GM21381 (cell line): ENCODE results near the gene NTRK2.

Experiments
- ATAC-seq: cut with Tn5 transposase; IDR thresholded peaks from one replicate; pipeline ENCODE4 v1.9.1; 2021; ENCODE audit warnings: mild to moderate bottlenecking, moderate library complexity; ENCODE audit not compliant: unreplicated experiment

The NTRK2 gene

DNA sequence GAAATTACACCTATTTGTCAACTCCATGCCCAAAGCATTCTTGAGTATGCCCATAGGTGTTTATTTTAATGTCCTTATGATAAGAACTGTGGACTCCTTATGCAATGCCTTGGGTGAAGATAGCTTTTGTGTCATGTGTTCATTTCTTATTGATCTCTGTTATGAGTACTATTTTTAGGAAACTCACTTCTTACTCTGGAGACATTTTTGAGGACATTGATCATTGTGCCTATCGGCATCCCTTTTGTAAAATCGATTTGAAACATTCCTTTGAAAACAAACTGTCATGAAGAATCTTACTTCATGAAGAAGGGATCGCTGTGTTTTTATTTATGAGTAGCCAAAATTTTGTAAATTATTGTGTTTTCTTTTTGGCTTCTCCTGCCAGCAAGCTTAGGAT is 257.3 kb downstream of the NTRK2 start:
- no peak for ATAC-seq

DNA sequence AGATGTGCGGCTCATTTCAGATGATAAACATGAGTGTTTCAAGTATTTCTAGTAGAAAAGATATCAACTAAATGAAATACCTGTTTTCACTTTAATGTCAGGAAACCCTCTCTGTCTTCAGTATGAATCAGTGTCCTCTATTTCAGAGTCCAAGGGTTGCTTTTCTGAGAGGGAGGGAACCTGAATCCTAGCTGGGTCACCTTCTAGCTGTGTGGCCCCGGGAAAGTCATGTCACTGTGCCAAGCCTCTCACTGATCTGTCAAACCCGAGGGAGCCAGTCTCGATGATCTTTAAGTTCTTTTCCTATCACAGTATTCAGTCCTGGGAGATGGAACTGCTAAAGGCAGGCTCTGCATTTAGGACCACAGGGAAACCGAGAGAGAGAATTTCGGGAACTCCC is 258.9 kb downstream of the NTRK2 start:
- no peak for ATAC-seq

DNA sequence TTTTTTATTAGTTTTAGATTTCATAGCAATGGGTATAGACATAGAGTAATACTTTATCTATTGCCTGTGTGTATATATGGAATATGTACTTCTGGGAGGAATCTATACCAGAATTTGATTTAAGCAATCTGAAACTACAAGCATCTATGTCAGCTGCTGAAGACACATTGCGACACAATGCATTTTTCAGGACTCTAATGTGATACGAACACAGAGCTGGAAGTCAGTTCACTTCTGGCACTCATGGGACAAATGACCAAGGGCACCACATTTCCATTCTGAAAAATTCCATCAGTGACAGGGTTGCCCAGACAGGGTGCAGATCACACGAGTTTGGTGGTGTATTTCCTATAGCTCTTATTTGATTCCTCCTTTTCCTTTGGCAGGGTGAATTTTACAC is 259.5 kb downstream of the NTRK2 start:
- ATAC-seq: no peak

DNA sequence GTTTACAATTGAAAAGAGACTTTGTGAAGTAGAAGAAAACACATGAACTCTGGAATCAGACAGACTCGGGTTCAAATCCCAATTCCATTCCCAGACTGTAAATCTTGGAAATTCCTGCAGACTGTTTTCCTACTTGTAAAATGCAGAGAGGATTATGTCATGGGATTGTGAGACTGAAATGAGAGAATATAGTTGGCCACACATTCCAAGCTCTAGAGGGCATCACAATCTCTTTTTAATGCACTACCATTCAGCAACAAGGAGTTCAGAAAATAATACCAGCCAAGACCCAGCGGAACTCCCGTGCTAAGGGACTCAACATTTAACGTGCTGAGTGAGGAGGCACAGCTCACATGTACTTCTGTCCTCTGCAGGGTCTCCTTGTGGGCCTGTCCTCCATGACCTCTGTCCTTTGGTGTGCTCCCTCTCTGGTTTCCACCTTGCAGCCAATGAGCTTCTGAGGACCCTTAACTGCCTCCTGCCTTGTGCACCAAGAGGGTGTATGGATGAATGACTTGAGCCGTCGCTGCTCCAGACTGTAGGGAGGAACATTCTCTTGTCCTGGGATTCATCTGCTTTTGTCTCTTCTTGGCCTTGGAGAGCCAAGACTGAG is 263.5 kb downstream of the NTRK2 start:
- no peak for ATAC-seq

DNA sequence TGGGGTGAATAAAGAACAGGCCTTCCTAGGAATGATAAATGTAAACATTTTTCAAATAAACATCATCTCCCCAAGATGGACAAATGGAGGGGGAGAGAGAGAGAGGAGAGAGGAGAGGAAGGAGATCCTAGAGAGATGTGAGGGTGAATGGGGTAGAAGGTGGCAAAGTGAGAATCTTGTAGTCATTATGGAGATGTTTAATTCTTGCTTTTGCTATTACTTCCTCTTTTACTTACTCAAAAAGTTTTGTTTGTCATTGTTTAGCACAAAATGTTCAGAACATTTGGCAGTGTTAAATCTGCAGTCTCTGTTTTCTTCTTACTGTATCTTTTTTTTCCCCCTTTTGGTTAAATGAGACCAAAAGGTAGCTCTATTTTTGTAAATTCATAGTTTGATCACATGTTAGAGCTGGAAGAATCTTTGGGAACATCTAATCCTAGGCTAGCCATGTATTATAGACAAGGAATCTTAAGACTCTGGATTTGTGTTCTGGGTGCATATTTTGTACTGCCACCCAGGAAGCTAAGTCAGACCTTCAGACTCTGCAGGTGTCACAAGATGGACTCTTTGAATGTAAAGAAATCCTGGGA is 266.1 kb downstream of the NTRK2 start:
- ATAC-seq: no peak

DNA sequence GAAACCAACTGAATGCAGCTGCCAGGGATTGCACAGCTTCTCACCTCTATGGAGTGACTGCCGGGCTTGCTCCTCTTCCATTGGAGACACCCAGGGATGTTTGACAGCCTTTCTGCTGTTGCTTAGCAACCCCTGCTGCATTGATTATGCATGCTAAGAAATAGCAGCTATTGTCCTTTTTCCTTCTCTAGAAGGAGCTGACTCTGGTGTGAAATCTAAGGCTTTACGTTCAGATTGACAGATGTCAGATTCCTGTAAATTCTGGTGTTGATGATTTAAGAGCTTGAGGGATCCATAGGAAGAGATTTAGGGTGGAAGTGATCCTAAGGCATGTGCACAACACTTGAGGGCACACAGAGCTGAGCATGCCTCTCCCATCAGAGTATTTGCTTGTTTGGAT is 267.7 kb downstream of the NTRK2 start:
- no peak for ATAC-seq

DNA sequence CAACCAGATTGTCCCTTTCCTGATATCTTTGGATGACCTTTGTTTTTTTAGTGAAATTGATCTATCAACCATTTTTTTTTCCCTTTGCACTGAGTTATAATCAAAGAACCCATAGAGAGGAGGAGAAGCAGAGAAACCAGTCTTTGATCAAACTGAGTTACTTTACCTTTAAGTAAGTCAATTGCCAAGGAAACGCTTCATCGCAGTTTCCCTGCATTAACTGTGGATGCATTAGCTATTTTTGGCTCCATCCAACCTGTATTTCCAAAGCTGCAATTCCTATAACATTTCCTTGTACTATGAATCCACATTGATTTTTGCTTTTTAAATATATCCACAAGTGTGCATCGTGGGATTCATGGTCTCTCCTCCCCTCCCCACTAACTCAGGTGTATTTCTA is 268.1 kb downstream of the NTRK2 start:
- no peak for ATAC-seq

DNA sequence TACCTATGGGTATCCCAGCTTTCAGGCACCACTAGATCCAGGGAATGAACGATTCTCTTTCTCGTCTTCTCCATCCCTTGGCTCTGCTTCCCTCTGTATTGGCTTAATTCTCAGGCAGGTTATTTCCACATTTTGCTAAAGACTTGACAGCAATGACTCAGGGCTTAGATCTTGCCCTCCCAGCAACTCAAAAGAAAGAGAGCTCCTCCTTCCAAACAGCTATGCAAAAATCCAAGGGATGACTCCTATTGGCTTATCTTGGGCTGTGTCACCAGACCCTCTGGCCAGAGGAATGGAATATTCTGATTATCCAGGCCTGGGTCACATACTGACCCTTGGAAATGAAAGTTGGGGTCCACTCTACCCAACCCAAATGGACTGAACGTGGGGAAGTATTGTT is 270.2 kb downstream of the NTRK2 start:
- no peak for ATAC-seq

DNA sequence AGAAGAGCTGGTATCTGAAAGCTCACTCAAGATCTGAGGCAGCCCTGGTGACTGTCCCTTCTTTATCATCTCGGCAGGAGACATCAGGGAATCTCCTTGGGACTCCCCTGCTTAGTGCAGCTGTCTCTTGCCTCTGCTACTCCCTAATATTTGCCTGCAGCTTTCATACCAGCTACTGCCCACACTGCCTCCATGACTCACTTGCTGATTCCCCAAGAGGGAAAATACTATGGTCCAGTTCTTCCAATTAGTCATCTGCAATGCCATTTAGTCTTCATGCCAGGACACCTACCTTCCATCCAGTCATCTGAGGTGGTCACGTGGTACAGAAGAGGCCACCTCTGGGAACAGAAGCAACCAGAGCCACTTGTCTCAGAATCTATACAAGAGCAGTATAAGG is 270.8 kb downstream of the NTRK2 start:
- no peak for ATAC-seq

DNA sequence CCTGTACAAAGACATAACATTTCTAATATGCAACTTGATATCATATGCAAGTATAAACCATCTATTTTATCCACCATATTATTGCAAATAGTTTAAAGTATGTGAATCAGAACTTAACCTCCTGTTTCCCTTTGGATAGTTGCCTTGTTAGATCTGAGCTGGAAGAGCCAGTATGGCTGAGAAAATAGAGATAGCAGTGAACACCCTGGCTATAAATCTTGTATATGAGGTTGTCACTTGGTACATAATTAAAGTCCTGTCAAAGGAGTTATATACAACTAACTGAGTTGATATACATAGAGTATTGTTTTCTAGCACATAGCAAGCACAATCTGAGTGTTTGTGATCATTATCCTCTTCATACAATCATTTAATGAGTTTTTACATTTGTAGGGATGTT is 272.3 kb downstream of the NTRK2 start:
- no peak for ATAC-seq

DNA sequence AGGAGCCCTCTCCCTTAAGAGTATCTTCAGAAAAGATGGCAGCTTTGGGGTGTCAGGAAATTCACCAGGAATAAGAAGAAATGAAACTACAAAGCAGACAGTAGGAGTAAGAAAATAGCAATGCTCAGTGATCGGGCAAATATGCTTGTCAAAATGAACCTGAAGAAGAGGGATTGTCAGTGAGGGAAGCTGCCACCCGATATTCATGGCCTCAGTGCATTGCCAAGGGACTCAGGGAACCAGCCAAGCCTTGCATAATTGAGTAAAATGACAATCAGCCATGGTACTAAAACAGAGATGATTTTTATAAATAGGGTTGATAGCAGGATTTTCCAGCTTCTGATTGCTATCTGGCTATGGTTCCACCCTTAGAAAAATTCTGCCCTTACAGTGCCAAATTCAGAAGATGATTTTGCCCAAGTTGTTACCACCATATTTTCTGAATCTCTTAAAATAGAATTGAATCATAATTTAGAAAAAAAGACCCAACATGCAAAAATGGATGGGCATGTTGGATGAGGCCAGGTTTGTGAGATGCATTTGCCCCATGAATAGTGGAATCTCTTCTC is 274.0 kb downstream of the NTRK2 start:
- no peak for ATAC-seq

DNA sequence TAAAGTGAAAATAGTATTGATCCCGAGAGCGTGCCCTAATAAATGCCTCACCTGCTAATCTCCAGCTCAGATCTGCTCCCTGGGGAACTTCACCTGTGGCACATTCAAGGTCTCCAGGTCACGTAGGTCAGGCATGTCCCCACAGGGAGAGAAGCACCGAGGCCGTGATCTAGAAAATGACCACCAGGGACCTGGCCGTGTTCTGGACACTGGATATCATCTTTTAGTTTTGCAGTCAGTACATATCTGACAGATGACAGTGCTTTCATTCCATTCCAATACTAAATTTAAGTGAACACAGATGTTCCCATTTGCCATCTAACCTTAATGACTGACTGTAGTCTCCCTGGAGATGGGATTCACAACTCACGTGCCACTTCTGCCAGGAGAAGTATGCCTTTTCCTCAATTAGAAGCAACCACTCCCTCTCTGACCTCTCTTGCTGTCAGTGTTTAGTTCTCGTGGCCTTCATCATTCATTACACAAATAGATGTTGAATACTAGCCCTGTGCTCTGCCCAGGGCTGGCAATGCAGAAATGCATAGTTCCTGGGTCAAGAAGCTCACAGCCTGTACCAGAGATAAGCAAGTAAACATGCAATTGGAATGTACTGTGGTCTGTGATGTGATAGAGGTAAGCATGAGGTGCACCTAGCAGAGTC is 276.5 kb downstream of the NTRK2 start:
- no peak for ATAC-seq

DNA sequence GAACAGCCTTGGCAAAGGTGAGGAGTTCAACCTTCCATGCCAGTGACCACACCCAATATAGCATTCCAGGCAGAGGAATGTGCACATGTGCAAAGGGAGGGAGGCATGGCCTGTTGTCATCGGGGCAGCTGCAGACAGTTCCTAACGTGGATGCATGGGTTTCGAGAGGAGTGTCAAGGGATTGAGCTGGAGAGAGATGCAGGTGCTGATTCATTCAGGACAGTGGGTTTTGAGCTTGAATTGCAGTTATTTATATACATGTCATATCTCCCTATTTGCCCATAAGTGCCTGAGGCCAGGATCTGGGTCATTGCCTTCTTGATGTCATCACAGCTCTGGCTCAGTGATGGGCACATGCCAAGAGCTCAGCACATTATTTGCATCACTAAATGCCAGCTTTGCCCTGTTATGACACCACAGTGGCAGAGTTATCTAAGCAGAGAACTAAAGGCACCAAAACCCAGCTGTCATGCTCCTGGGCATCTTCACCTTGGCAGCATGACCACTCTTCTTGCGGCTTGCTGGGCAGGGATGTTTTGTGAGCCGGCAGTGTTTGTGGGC is 278.0 kb downstream of the NTRK2 start:
- no peak for ATAC-seq

DNA sequence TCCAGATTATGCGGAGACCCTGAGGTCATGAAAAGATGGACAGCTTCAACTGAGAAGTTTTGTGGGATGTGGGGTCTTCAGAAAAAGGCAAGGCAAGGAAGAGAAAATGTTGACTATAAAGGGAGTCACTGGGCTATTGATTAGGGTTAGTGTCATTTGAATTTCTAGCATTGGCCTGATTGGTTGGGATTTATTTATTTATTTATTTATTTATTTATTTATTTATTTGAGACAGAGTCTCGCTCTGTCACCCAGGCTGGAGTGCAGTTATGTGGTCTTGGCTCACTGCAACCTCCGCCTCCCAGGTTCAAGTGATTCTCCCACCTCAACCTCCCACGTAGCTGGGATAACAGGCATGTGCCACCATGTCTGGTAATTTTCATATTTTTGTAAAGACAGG is 279.7 kb downstream of the NTRK2 start:
- no peak for ATAC-seq

DNA sequence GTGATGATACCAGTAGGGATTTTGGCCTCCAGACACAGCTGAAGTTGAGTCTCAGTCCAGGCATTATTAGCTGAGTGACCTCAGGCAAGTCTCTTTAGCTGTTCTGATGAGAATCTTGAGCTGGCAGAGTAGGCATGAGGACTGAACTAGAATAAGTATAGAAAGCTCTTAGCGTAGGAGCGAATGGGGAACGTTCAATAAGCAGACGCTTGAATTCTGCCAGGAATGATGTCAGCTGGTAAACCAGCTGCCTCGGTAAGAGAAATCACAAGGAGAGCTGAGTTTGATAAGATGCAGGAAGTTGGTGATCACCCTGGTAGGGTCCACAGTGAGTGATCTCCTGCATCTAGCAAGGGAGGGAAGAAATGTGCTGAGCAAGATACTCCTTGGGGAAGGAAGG is 280.4 kb downstream of the NTRK2 start:
- ATAC-seq: no peak

DNA sequence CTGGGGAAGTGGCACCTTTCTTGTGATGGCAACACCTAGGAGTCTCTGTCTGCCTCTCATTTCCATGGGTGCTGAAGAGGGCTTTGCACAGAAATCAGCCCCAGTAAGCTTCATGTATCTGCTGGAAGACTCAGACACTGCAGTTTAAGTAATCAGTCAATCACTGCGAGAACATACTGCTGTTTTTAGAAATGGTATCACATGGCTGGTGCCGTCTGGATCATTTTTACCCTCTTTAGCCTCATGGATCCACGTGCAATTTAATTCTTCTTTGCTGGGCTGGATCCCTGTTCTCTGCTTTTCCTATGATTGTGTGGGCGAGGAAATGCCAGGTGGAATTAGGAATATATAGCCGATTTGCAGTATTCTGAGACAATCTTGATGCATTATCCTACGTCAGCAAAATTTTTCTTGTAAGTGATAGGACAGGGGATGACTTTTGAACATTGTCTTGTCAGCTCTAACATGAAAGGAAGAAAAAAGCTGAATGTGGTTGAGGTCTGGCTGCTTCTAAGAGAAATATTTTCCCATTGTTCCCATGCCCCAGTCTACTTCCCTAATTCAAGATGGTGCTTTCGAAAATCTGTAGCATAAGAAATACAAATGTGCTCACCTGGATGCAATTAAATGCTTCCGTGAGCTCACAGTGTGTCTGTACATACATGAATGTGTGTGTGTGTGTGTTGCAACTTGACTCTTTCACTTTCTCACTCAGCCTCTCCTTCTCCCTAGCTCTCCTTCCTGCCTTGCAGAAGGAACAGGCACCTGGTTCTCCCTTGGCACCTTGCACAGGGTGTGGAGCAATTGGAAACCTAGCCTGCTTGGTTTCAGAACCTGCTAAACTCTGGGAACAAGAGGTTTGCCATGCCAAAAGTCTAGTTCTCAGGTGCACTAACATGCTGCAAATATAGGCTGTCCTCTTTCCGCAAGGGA is 281.6 kb downstream of the NTRK2 start:
- no peak for ATAC-seq

DNA sequence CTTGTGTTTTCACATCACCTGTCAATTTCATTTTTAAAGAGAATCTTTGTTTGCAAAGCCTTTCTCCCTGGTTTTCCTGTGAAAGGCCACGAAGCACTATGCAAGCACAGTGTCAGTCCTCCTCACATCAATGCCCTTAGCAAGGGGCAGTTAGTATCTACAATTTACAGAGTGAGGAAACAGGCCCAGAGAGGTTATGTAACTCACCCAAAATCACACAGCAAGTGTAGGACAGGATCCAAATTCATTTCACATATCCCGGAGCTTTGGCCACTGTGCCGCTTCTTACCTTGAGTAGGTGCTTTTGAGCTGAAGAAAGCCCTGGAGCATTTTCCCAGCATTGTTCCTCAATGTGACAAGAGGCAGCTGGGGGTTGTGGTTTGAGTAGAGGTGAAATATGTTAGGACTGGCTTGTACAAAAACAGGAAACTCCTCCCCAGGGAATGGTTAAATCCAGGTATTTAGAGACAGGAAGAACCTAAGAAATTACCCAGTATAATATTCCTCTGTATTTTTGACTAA is 283.8 kb downstream of the NTRK2 start:
- ATAC-seq: no peak

DNA sequence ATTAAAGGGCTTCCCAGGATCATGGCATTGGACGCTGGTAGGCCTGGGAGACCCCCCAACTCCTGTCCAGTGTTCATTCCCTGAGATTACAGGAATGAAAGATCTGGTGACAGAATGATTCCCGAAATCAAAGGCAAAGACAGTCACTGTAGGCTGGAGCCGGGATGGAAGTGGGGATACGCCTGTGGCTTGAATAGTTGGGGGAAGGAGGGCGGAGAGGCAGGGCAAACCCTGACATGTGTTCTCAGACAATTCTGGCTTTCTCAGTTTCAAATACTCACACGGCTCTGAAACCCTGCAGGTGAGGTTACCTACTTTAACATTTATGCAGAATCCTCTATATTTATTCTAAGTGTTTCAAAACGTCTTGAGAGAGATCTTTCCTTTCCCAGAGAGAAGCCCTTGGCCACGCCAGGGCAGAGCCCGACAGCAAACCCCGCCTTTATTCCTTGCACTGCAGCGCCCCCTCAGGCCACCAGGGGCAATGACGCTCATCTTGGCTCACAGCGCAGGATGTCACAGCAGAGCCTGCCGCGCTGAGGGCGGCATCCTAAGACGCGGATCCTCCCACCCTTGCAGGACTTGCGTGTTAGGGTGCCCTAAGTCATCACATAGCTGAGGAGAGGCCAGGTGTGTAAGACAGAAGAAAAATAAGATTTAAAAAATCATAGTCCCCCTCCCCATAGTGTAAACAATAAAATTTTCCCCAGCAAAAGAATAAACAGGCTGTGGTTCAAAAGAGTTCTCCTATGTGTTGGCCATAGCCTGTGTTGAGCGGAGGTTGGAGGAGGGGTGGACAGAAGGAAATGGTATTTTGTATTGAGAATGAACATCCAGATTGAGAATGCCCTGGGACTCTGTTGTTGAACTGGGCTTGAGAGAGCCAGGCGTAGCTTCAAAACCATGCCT is 284.5 kb downstream of the NTRK2 start:
- peak; percentile 88 for ATAC-seq

DNA sequence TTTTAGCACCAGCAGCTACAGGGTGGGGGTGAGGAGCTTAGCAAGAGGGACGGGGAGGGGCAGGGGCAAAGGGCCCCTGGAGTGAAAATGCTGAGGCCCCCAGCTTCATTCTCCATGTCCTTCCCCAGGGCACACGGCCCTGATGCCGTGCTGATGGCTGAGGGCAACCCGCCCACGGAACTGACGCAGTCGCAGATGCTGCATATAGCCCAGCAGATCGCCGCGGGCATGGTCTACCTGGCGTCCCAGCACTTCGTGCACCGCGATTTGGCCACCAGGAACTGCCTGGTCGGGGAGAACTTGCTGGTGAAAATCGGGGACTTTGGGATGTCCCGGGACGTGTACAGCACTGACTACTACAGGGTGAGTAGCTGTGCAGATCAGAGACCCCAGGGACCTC is 285.6 kb downstream of the NTRK2 start:
- ATAC-seq: no peak

DNA sequence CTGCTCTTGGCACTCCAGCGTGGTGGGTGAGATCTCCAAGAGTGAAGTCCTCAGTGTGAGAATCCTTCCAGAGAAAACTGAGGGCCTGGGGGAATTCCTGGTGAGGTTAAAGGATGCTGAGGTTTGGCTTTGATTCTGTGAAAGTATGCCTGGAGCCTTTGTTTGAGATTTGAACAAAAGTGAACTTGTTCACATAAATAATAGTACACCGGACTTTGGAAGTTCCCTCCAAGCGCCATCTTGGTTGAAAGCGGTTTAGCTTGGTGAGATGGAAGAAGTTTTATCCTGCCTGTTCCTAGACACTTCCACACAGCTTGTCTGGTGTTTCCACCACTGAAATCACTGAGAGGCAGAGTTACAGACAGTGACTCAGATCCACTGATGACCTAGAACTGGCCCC is 286.4 kb downstream of the NTRK2 start:
- ATAC-seq: no peak
